Fibroblast of skin of right quadriceps (primary cell): ENCODE data around the gene DDR2.

Experiments used
- DNase-seq: peaks from one replicate; pipeline ENCODE4 v3.0.0-alpha.2; 2013

DDR2 gene

DNA sequence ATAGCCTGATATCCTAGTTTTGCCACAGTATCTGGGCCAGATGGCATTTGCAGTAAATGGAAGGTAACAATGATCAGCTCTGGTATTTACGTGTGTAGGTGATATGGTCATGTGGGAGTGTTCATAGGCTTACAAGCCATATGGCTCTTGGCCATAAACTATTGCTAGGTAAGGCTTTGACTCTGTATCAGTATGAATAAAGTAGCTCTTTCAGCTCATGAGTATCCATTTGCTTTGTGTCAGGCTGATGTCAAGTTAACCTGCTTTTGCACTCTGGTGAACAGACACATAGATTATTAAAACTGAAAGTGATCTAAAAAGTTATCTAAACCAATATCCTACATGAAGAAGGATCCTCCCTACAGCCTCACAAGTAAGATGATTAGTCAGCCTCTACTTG, 69.0 kb downstream of the DDR2 start:
- no peak for DNase-seq

DNA sequence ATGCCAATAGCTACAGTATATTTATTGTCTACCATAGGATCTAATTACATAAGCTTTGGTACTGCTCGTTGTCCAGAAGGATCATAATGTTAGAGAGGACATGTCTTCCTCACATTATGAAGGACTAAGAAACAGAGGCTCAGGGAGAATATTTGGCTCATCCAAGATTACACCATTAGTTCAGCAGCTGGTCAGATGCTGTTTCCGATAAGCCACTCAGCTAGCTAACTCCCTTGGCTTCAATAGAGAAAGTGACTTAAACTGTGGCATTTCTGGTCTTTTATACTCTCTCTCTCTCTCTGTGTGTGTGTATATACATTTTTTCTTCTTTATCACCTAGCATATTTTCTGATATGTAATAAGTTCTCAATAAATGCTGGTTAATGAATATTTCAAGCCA, 70.4 kb downstream of the DDR2 start:
- no peak for DNase-seq

DNA sequence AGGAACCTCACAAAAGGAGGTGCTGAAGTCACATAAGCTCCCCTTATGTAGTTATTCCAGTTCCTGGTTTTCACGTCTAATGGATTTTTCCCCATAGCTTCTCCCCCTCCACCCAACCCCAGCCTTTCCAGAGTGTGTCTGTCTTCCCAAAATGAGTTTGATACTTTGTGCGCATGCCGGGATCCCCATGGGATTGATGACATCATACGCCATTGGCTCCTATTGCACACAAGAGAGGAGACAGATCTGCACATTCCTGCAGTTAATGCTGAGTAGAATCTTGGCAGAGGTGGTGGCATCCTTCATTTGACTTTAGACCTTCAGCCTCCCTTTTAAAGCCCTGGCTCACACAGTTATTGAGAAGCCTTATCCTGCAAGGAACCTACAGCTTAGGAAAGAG, 71.4 kb downstream of the DDR2 start:
- DNase-seq: peak; percentile 60

DNA sequence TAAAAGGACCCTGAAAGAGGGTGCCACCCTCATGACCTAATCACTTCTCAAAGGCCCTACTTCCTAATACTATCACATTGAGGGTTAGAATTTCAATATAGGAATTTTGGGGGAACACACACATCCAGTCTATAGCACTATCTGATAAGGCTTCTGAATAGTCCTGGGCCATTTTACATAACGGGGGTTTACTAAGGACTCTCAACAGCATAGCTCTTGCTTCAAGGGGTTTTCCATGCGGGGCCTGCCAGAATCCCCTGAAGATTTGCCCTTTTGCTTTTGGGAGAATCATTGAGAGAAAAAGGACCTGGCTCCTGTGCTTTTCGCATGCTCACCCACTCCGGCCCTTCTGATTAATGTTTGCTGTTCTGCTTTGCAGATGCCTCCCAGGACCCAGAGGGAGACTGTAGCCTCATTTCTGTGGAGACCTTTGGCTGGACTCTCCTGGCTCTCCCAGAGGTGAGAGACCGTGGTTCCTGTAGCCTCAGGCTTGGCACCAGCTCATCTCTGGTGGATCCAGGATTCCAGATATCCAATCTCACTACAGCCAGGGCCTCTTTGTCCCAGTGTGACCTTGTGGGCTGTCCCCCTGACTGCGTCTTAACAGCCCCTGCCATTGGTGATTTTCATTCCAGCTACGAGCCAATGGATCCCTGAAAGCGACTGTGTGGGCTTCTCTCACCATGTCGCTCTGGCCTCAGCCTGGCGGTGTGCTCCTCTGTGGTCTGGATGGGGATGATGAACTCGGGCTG, 72.6 kb downstream of the DDR2 start:
- no peak for DNase-seq

DNA sequence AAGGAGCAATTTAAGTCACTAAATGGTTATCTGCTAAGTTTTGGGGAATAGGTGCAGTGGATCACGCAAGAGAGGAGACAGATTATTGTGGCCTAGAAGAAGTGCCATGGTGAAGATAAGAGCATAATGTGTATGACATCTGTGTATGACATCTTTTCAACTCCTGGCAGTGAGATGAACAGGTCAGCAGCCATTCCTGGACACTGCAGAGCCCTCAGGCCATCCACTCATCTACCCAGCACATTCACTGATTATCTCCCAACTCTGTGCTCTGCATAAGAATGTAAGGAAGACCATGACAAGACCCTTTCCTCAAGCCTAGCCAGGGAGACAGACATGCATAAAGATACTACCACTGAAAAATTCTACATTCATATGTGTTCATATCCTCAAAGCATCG, 73.7 kb downstream of the DDR2 start:
- no peak for DNase-seq

DNA sequence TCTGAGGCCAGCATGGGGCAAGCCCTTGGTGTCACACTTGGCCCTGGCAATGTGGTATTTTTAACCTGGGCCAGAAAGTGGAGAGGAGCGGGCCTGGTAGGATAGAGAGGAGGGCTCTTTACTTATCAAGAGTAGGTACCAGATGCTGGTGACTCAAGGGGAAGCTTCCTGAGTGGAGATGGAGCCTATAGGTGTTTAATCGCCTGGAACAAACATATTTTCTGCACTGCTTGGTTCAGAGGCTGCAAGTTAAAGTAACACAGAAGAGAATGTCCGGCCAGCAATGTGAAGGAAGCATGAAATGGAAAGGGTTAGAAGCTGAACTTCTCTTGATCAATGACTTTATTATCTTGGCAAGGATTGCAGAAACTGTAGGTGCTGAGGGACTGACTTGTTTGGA, 74.3 kb downstream of the DDR2 start:
- no peak for DNase-seq

DNA sequence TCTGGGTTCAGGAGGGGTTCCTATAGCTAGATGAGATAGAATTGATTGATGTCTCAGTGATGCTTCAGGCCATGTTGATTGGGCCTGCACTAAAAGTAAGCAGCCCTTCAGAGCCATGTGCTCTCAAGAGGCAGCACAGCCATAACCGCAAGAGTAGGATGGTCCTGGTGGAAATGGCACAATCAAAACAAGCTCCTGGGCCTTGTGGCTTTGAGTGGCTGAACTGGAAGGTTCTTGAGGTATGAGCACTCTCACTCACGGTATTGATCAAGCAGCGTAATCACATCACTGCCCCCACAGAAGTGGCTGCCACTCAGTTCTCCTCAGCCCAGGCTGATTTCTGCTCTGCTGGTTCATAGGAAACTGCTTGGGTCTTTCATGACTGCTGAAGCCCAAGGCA, 76.0 kb downstream of the DDR2 start:
- no peak for DNase-seq

DNA sequence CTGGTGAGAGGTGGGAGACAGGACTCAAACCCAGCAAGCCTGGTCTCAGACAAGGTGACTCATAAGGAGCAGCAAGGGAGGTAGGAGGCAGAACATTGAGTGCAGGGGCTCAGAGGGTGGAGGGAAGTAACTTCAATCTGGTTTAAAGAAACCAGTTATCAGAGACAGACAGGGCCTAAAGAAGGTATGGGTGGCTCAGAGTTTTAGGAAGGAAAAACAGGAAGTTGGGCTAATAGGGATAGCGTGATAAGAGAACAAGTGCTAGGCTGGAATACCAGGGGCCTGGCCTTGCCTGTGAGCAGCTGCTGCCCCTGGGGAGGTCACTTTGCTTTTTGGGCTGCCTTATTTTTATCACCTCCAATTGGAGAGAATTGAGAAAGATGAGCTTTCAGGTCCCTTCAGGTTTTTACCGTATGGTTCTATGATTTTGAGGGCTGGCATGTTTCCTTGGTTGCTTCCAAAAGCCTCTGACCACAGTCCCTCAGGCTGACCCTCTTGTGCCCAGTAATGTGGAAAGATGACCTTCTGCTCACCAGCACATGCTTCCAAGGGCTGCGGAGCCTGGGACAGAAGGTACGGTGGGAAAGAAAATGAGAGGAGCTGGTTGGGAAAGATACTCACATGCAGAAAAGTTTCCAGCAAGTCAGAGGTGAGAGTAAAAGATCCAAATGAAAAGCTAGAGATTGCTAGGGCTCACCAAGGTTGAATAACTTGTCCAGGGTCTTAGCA, 77.0 kb downstream of the DDR2 start:
- DNase-seq: no peak

DNA sequence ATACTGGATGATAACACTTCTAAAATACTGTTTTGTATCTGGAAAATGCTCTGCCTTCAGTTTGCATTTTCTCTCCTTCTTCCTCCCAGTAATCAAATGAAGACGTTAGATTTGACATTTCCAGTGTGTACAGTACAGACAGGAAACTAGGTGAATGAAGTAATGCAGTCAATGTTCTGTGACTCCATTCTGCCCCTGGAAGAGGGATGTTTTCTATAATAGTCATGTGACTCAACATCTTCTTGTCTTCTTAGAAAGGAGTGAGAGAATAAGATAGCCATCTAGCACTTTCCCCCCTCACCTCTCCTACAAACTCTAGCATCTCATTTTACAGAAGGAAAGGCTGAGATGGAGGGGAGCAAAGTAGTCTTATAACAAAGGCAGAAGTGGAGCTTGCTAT, 77.6 kb downstream of the DDR2 start:
- peak; percentile 33 for DNase-seq

DNA sequence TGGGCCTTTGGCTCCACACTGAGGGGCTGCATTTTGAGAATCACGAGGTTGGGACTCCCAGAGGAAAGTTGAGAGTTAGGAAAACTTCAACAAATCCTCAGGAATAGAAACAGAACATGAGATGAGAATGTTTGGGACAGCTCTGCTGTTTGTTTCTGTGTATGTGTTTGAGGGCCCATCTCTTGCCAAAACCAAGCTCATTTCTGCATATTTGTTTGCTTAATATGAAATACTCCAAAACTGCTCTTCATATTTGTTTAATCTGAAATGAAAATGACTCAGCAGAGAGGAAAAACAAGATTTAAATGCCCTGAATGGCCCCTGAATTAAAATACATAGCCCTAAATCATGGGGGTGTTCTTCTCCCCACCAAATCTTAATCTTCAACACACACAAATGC, 78.1 kb downstream of the DDR2 start:
- no peak for DNase-seq

DNA sequence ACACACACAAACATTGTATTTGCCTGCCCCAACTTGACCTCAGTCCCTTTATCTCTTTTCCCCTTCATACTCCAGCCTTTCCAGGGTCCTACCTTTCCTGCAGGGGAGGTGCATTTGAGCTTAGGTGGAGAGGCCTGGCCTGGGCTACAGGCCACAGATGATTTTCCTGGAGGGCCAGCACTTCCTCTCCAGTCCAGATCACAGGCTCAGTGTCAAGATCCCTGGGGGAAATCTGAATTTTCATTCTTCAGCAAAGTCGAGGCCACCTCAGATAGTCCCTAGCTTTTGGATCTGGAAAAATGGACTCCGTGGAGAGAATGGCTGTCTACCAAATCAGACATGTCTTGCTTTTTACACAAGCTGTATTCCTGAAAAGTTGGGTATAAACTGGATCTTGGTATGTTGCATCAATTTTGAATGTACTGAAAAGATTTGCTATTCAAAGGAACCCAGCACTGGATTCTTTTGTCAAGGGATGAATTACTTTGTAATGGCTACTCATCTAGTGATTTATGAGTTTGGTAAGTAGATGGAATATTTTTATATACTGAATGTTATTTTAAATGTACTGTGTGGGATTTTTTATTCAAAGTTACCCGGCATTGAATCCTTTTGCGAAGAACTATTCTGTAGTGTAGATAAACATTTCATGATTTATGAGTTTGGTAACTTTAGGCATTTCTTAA, 78.7 kb downstream of the DDR2 start:
- DNase-seq: peak; percentile 32

DNA sequence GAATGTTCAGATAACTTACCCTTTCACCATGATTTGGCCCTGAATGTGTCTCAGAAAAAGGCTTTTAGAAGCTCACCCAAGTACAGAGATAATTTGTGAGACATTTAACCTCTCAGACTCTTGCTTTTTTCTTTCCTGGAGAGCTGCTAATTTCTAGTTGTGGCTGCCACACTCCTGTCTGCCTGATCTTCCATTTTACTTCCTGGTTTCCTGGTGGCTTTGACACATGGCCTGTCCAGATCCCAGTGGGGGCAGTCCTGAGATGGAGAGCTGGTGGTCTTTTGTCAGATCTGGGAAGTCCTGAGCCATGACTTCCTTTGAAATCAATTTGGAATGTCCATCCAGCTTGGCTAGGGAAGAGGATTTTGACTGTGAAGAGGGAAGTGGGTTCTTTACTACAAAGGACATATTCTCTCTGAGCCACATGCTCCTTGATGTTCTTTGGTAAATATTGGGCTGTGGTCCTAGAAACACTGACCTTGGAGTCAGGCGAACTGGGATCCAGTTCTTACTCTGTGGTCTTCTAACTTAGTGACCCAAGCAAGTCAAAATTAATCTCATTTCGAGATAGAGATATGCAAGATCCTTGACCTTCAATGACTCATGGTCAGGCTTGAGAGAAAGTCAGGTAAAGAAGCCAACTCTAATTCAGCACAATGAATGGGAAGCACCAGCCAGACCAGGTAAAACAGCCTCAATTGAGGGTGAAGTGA, 80.2 kb downstream of the DDR2 start:
- DNase-seq: no peak

DNA sequence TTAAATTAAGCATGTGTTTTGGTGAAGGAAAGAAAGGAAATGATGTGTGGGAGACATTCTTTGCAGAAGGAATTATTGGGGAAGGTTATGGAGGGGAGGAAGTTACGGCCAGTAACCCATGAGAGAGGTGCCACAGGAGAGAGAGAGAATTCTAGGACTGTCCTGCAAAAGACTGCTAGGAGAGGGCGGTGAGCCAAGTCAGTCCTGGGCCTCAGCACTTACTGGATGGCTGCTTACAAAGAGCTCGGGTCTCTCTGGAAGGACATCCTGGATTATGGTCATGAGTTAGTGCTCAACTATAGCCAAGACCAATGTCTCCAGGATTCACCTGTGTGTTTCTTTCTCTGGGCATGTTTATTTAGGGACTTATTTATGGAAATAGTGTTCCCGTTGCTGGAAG, 83.9 kb downstream of the DDR2 start:
- no peak for DNase-seq

DNA sequence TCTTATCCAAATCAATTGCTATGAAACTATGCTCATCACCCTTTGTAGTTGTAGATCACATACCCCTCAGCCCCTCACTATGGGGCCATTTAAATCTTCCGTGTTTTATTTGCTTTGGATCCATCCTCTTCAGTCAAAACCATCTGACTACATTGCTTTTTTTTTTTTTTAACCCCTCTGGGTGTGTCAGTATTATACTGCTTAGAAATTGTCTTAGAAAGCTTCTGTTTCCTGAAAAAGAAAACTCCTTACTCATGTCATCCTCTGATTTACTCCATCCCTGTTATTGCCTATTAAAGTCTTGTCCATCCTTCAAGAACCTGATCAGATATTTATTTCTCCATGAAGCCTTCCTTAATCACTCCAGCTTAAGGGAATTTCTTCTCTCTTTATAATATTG, 84.3 kb downstream of the DDR2 start:
- no peak for DNase-seq

DNA sequence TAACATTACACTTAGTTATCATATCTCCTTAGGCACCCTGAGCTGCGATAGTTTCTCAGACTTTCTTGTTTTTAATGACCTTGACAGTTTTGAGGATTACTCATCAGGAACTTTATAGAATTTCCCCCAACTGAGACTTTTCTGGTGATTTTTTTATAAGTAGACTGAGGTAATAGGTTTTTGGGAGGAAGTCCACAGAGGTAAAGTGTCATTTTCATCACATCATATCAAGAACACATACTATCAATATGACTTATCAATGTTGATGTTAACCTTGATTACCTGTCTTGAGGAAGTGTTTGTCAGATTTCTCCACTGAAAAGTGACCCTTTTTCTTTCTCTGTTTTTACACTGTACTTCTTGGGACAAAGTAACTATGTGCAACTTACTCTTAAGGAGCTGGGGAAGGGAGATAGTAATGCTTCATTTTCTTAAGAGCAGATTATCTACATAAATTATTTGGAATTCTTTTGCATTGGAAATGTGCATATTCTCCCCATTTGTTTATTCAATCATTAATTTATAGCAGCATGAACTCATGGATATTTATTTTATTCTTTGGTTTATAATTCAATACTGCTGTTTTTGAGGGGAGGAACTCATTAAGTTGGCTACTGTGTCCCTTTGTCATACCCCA, 85.4 kb downstream of the DDR2 start:
- DNase-seq: no peak

DNA sequence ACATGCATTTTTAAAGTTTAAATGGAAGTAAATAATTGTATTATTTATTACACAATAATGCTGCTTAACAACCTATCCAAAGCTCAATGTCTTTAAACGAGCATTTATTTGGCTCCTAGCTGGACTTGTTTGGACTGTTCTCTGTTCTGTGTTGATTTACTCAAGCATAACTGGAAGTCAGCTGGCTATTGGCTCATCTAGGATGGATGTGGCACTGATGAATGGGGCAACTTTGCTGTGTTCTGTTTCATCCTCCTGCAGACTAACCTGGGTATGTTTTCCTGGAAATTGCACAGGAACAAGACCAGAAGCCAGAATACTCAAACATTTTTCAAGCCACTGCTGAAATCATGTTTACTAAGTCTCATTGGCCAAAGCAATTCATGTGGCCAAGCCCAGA, 87.4 kb downstream of the DDR2 start:
- no peak for DNase-seq

DNA sequence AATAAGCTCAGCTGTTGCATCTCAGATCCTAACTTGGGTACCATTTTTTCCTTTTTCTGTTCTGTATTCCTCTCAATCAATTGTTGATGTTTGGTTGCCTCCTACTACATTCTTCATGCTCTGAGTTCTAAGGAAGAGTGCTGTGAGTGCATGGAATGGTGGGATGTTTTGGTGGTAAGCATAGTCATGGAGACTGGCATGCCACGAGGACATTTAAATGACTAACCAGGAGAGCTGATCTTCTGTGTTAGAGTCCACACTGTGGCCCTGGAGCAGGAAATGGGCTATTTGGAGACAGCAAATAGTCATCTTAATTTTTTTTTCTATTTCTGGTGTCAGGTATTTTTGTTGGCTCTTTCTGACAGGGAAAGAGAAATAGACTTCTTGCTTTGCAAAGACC, 88.7 kb downstream of the DDR2 start:
- peak; percentile 28 for DNase-seq

DNA sequence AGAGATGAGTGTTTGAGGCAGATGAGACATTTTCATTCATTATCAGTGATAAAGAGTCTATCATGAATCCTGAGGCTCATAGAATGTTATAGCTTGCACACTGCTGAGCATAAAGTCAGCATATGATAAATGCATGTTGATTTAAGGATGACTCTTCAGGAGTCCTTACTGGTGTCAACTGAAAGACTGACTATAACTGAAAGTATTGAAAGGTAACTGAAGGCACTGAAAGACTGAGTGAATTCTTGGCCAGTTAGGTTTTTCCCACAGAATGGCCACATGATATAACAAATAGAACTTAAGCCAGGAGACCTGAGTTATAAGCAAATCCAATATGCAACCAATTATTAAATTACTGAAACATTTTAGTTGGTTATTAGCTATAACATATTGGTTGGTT, 89.2 kb downstream of the DDR2 start:
- no peak for DNase-seq

DNA sequence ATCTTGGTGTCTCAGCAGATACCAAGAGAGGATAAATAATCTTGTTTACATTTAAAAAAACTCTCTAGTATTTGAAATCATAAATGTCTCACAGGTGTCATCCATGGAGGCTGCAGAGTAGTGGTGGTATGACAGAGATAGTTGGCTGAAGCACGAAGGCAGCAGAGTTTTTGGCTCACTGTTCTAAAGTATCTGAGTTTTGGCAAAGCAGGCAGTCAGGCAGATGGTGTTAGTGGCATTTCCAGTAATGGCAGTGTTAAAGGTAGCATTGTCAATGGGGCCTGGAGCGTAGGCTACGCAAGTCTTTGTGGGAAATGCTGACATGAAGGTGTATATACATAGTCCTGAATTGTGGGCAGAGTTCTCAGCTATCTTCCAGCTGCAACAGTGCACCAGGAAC, 89.8 kb downstream of the DDR2 start:
- no peak for DNase-seq

DNA sequence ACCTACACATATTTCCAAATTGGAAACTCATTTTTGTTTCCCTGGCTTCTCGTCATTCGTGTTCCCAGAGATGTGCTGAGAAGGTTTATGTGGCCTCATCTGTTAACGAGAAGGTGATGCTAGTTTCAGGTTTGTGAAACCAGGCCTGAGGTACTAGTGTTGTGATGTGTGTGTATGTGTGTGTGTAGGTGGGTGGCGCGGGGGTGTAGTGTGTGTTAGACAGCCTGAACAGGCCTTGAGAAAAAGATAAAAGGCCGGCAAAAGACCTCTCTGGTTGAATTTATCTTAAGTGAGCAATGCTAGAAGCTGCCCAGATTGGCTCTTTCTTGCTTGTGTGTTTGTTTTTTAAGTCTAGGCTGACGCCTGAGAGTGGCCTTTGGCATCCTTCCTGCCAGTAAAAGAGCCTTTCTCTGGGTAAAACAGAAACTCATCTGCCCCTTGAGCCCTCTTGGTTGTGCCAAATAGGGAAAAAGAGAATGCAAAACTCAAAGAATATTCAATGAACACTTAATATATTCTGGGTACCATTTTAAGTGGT, 92.4 kb downstream of the DDR2 start:
- no peak for DNase-seq

DNA sequence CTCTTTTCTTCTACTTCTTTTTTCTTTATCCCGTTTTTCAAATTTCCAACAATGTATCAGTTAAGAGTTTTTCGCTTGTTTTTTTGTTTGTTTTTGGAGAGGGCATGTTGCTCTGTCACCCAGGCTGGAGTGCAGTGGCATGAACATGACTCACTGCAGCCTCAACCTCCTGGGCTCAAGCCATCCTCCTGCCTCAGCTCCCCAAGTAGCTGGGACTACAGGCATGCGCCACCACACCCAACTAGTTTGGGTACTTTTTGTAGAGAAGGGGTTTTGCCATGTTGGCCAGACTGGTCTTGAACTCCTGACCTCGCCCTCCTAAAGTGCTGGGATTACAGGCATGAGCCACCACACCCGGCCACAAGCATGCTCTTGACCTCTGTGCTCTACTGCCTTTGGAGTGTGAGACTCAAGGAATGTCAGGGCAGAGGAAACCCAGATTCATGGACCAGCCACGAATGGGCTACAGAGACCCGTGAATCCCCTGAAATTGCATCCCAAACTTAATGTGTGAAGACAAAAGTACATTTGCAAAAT, 93.1 kb downstream of the DDR2 start:
- DNase-seq: no peak

DNA sequence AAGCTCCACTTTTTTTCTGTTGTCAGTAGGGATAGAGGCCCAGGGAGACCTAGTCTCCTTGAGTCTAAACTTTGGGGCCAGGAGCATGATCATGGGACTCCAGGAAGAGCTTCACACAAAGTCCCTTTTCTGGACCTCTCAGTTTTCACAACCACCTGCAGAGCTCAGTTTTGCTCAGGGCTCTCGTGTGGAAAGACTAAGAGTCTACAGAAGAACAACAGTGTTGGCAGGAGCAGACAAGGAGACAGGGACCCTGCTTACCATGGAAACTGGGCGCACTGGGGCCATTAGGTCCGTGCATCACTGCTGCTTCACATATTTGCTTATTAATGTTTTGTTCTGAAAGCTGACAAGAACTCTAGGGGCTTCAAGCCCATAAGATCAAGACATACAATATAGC, 94.3 kb downstream of the DDR2 start:
- no peak for DNase-seq
